Stimulated activated naive B cell treated with anti-CD40 and anti-IgM and Interleukin-4, amounts not matched to agents 10 μg/mL and 1 μg/mL and 100 μg/mL, for 72 hours (primary cell): ENCODE results near the gene ABTB2.

Source experiments
- ATAC-seq, 2 donors: fragments of 150-1000 bp; cut with Tn5 transposase; replicated peaks; 2 replicates each; pipeline ENCODE4 v1.10.0; 2021; ENCODE audit warnings: moderate library complexity in 1 of 2
- DNase-seq: peaks from one replicate; pipeline ENCODE4 v3.0.0; 2021
- H3K27ac Mint-ChIP-seq: one replicate; pipeline ENCODE4 v1.8.0; 2022; ENCODE audit warnings: mild to moderate bottlenecking, mixed read lengths
- H3K27me3 Mint-ChIP-seq, 2 donors: one replicate each; pipeline ENCODE4 v1.8.0; 2022; ENCODE audit warnings: mixed read lengths in 2 of 2
- H3K36me3 Mint-ChIP-seq, 2 donors: one replicate each; pipeline ENCODE4 v1.8.0; 2022; ENCODE audit warnings: mixed read lengths in 2 of 2, mild to moderate bottlenecking in 1 of 2
- H3K4me1 Mint-ChIP-seq, 2 donors: one replicate each; pipeline ENCODE4 v1.8.0; 2022; ENCODE audit warnings: mixed read lengths in 2 of 2, mild to moderate bottlenecking in 1 of 2
- H3K4me3 Mint-ChIP-seq, 2 donors: one replicate each; pipeline ENCODE4 v1.8.0; 2022; ENCODE audit warnings: mild to moderate bottlenecking in 2 of 2, mixed read lengths in 2 of 2, moderate library complexity in 1 of 2
- H3K9me3 Mint-ChIP-seq, 2 donors: one replicate each; pipeline ENCODE4 v1.8.0; 2022; ENCODE audit warnings: mixed read lengths in 2 of 2, mild to moderate bottlenecking in 1 of 2

ABTB2 gene

GRCh38 chr11:34271727-34272126 lies 86.1 kb downstream of the ABTB2 start:
- Mint-ChIP-seq H3K4me3 (no peak overlapping the region), H3K9me3 (no peaks in the 10 kb centered on the region), H3K36me3 (peaks cover 3 to 10% of the 10 kb centered on the region in 2 donors), H3K27ac (no peak overlapping the region), H3K27me3 (no peaks in the 10 kb centered on the region), H3K4me1 (peaks cover 34 to 44% of the 10 kb centered on the region in 2 donors)
- no peak for ATAC-seq
- no peak for DNase-seq

GRCh38 chr11:34270711-34271110 lies 87.1 kb downstream of the ABTB2 start:
- ATAC-seq (no peak), DNase-seq (no peak)
- Mint-ChIP-seq H3K9me3 (no peaks in the 10 kb centered on the region), H3K27me3 (no peaks in the 10 kb centered on the region), H3K27ac (no peak overlapping the region), H3K4me1 (peaks cover 31 to 41% of the 10 kb centered on the region in 2 donors), H3K36me3 (peaks cover 3 to 13% of the 10 kb centered on the region in 2 donors), H3K4me3 (no peak overlapping the region)

DNA sequence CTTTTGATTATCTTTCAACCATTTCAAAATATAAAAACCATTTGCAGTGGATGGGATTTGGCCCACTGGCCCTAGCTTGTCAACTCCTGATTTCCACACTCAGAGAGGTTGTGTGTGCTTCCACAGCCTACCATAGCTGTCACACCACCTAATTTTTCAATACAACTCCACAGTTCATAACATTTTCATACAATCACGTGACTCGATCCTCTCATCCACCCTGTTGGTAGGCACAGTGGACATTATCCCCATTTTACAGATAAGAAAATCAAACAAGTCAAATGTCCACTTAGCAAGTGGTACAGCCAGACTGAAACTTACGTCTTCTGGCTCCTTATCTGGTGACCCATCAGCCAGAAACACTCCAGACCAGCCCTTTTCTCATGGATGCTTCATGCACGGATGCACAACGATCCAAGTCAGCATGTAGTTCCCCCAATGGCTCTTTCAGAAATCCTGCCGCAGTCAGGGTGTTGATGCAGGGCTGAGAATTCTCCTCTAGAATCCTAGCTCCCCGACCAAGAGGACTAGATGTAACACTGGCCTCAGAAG lies 88.0 kb downstream of the ABTB2 start:
- no peaks in the 10 kb centered on the region for H3K27me3 Mint-ChIP-seq
- no peak for DNase-seq
- no peaks in the 10 kb centered on the region for H3K9me3 Mint-ChIP-seq
- no peak overlapping the region for H3K27ac Mint-ChIP-seq
- H3K36me3 Mint-ChIP-seq = peaks cover 4 to 11% of the 10 kb centered on the region in 2 donors
- peaks cover 27 to 39% of the 10 kb centered on the region in 2 donors for H3K4me1 Mint-ChIP-seq
- ATAC-seq = no peak
- H3K4me3 Mint-ChIP-seq = no peak overlapping the region

DNA sequence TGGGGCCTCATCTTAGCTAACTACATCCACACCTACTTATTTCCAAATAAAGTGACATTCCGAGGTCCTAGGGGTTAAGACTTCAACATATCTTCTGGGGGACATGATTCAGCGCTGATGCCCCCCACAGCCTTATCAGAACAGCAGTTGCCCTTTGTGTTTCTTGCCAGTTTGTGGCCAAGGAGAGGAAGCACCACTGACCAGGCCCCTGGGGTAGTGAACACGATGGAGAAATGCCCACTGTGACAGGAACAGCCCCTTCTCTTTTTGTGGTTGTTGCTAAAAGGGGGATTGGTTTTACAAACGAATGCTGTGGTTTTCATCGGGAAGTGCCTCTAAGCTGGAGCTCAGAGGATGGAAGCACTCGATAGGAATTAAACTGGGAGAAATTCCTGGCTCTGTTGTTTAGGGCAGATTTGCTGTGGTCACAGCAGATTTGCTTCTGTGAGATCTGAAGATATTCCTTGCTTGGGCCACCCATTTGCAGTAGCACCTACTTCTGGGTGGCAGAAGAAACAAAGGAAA lies 88.8 kb downstream of the ABTB2 start:
- Mint-ChIP-seq H3K4me1 (peaks cover 27 to 42% of the 10 kb centered on the region in 2 donors), H3K27ac (no peak overlapping the region), H3K4me3 (no peak overlapping the region), H3K36me3 (peaks cover 6 to 13% of the 10 kb centered on the region in 2 donors), H3K9me3 (no peaks in the 10 kb centered on the region), H3K27me3 (no peaks in the 10 kb centered on the region)
- ATAC-seq = no peak
- DNase-seq = no peak

DNA sequence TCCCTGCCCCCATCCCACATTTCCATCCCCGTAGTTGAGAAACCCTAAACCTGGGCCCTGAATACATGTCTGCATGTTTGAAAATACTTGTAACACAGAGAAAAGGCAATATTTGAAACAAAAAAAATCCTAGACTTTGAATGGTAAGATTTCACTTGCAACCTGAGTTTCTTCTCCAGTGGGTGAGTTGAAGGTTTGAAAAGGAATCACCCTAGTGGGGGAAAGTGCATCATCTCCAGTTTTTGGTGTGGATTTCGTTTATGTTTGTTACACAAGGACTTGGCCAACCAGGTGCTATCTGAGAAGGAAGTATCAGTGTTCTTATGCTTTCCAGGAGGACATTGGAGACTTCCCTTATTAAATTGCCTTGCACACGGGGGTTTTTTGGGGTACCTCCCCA lies 90.4 kb downstream of the ABTB2 start:
- Mint-ChIP-seq H3K27me3 (no peaks in the 10 kb centered on the region), H3K9me3 (no peaks in the 10 kb centered on the region), H3K27ac (peak overlapping the region; percentile 22), H3K4me1 (peaks cover 36 to 50% of the 10 kb centered on the region in 2 donors), H3K4me3 (no peak overlapping the region), H3K36me3 (peaks cover 10 to 17% of the 10 kb centered on the region in 2 donors)
- no peak for ATAC-seq
- no peak for DNase-seq

DNA sequence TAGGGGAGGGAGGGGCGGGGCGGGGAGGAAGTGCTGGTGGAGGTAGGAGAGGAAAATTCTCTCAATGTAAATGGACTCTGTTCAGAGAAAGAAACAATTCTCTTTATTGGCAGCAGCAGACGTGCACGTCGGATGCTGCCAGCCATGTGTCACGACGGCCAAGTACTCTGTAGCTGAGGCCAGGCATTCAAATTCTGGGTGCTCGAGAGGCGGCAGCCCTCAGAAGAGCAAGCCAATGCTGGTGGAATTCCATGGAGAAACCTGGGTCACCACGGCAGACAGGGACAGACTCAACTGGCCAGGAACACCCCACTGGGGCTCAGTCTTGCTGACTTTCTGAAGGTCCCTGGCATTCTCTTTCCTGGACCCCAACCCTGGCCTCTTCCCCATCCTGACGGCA lies 90.8 kb downstream of the ABTB2 start:
- peaks cover 36 to 51% of the 10 kb centered on the region in 2 donors for H3K4me1 Mint-ChIP-seq
- no peak overlapping the region for H3K4me3 Mint-ChIP-seq
- peak overlapping the region; percentile 22 for H3K27ac Mint-ChIP-seq
- no peaks in the 10 kb centered on the region for H3K9me3 Mint-ChIP-seq
- H3K27me3 Mint-ChIP-seq = no peaks in the 10 kb centered on the region
- H3K36me3 Mint-ChIP-seq = peaks cover 10 to 17% of the 10 kb centered on the region in 2 donors
- DNase-seq (no peak), ATAC-seq (no peak)

- H3K27me3 Mint-ChIP-seq = no peaks in the 10 kb centered on the region
- no peak for DNase-seq
- H3K4me3 Mint-ChIP-seq = no peak overlapping the region
- ATAC-seq = peak in 1 of 2 donors; percentile 29
- peaks cover 11 to 17% of the 10 kb centered on the region in 2 donors for H3K36me3 Mint-ChIP-seq
- no peak overlapping the region for H3K27ac Mint-ChIP-seq
- H3K9me3 Mint-ChIP-seq = no peaks in the 10 kb centered on the region
- H3K4me1 Mint-ChIP-seq = peaks cover 36 to 51% of the 10 kb centered on the region in 2 donors
These were observed 91.5 kb downstream of the ABTB2 start for GRCh38 chr11:34266090-34266912.

DNA sequence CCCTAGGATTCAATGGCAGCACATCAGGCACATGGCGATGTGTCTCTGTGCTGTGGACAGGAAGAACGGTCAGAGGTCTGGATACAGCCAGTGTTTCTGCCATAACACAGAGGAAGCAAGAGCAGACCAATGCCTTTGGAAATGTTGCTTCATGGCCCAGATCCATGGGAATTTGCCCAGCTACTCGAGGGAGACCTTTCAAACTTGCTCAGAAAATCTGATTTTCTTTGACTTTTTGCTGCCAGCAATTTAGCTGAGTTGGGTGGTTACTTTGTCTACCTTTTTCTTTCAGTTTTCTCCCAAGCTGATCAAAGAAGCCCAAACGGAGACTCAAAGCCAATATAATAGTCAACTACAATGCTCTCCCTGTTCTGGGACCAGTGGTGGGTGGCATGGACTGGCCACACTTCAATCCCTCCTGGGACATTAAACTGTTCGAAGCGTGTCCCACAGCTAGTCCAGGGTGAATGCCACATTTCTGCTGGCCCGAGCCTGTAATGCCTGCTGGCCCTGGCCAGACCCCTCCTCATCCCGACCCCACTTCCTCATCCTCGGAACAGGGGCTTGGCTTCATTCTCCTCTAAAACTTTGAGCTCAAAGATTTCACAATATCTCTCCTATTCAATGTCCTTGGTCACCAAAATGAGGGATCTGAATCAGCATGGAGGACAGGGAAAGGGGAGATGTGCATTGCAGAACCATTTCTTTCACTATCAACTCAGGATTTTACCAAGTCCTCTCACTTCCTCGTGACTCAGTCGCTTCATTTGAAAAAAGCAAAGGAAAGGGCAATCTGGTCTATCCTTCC lies 93.3 kb downstream of the ABTB2 start:
- H3K4me3 Mint-ChIP-seq = no peak overlapping the region
- H3K4me1 Mint-ChIP-seq = peaks cover 34 to 49% of the 10 kb centered on the region in 2 donors
- DNase-seq = no peak
- H3K27ac Mint-ChIP-seq = no peak overlapping the region
- no peak for ATAC-seq
- H3K9me3 Mint-ChIP-seq = no peaks in the 10 kb centered on the region
- no peaks in the 10 kb centered on the region for H3K27me3 Mint-ChIP-seq
- peaks cover 11 to 15% of the 10 kb centered on the region in 2 donors for H3K36me3 Mint-ChIP-seq

DNA sequence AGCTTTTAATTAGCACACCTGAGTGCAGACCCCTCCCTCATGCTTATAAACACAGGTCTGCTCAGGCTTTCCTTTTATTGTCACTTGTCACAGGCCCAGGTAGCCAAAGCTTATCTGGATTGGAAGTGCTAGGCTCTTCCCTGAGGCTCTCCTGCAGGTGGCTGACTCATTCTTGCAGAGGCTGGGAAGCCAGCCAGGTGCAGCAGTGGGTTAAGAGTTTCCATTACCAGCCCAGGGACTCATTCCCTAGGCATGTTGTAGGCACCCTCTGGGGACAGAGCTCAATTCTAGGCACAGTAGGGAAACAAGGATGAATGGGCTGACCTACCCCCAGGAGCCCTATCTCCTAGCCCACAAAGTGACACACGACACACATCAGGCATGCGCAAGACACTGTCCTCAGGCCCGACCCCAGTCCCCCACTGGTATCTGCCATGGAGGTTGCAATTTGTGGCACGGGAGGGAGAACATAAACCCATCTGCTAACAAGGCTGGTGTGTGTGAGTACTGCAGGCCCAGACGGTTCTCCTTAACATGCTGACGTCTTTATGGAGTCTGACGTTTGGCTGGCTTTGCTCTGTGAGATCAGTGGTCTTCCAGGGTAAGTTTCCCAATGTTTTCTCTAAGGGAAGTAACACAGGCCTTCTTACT lies 94.2 kb downstream of the ABTB2 start:
- H3K4me3 Mint-ChIP-seq = no peak overlapping the region
- H3K9me3 Mint-ChIP-seq = no peaks in the 10 kb centered on the region
- H3K27me3 Mint-ChIP-seq = no peaks in the 10 kb centered on the region
- peaks cover 17 to 19% of the 10 kb centered on the region in 2 donors for H3K36me3 Mint-ChIP-seq
- DNase-seq = no peak
- H3K27ac Mint-ChIP-seq = no peak overlapping the region
- H3K4me1 Mint-ChIP-seq = peaks cover 28 to 40% of the 10 kb centered on the region in 2 donors
- ATAC-seq = no peak

DNA sequence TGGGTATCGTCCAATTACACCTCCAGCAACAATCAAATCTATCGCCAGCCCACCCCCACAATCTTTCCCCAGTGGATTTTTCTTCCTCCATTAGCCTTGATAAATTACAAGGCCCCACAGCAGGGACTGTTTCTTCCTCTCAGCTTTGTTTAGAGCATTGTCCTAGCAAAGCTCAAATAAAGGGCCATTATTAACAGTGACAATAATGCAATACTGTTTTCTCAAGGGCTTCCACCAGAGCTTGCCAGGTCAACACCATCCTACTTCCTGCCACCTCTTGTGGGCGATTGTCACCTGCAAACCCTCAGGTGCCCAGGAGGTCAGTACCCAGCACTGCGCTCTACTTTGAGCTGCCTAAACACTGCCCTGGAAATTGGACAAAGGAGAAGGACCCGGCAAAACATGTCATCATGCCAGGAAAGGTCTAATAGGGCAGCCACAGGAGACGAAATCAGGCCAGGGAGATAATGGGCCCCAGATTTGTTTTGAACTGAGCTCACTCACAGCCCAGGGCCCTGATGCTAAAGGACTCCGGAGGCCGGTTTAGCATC lies 95.2 kb downstream of the ABTB2 start:
- peaks cover 26 to 30% of the 10 kb centered on the region in 2 donors for H3K4me1 Mint-ChIP-seq
- DNase-seq = no peak
- no peaks in the 10 kb centered on the region for H3K9me3 Mint-ChIP-seq
- no peak overlapping the region for H3K4me3 Mint-ChIP-seq
- no peak for ATAC-seq
- peaks cover 14 to 19% of the 10 kb centered on the region in 2 donors for H3K36me3 Mint-ChIP-seq
- no peaks in the 10 kb centered on the region for H3K27me3 Mint-ChIP-seq
- H3K27ac Mint-ChIP-seq = no peak overlapping the region

DNA sequence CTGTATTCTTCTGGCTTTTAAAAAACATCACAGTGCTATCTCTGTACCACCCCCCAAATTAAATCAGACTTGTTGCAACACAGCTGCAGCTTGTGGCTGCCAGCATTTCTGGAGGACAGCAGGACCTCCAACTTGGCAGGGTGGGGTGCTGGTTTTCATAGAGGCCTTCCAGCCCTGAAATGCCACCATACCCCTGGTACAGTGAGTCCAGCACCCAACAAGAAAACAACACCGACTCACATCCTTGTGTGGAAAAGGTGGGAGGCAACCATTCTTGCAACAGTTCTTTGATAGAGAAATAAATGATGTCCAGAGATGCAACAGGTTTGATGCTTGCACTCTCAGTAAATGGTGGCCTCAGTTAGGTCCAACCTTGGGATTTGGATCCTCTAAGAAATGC lies 96.0 kb downstream of the ABTB2 start:
- no peaks in the 10 kb centered on the region for H3K27me3 Mint-ChIP-seq
- H3K27ac Mint-ChIP-seq = no peak overlapping the region
- H3K4me1 Mint-ChIP-seq = peaks cover 19 to 23% of the 10 kb centered on the region in 2 donors
- no peak for ATAC-seq
- H3K4me3 Mint-ChIP-seq = no peak overlapping the region
- H3K36me3 Mint-ChIP-seq = peaks cover 14 to 19% of the 10 kb centered on the region in 2 donors
- no peaks in the 10 kb centered on the region for H3K9me3 Mint-ChIP-seq
- DNase-seq = no peak

- ATAC-seq = no peak
- H3K27ac Mint-ChIP-seq = no peak overlapping the region
These were observed 96.7 kb downstream of the ABTB2 start for GRCh38 chr11:34261095-34261494.

GRCh38 chr11:34260072-34260575 lies 97.7 kb downstream of the ABTB2 start:
- Mint-ChIP-seq H3K36me3 (peaks cover 21 to 25% of the 10 kb centered on the region in 2 donors), H3K9me3 (no peaks in the 10 kb centered on the region), H3K4me3 (no peak overlapping the region), H3K27ac (no peak overlapping the region), H3K4me1 (peaks cover 14 to 15% of the 10 kb centered on the region in 2 donors), H3K27me3 (no peaks in the 10 kb centered on the region)
- ATAC-seq (no peak), DNase-seq (no peak)

More at GRCh38 chr11:34261095-34261494, 96.7 kb downstream of the ABTB2 start:
- no peak for DNase-seq
- Mint-ChIP-seq H3K27me3 (no peaks in the 10 kb centered on the region), H3K36me3 (peaks cover 21 to 22% of the 10 kb centered on the region in 2 donors), H3K4me3 (no peak overlapping the region), H3K9me3 (no peaks in the 10 kb centered on the region), H3K4me1 (peaks cover 14 to 16% of the 10 kb centered on the region in 2 donors)
